OCI-LY3 (cell line): ENCODE results near the gene C3orf20.

Experiments
- H2AFZ ChIP-seq: fragments of 200-600, 300-600 bp; shearing (Covaris generic); 2 replicates; pipeline ENCODE4 v1.6.0; 2014; ENCODE audit warnings: antibody characterized with exemption, low read depth, low read length
- H3K27ac ChIP-seq: fragments of 200-600, 300-600 bp; sonication (generic); 2 replicates; pipeline ENCODE4 v1.5.1; 2014; ENCODE audit warnings: mild to moderate bottlenecking, low read length, moderate library complexity, mixed read lengths
- H3K27me3 ChIP-seq: fragments of 200-600, 300-600 bp; sonication (generic); 2 replicates; pipeline ENCODE4 v1.6.1; 2014; ENCODE audit warnings: low read depth, low read length, mixed read lengths
- H3K36me3 ChIP-seq: fragments of 200-600, 300-600 bp; sonication (generic); replicated peaks from 2 replicates; pipeline ENCODE3; 2014; ENCODE audit warnings: low read depth, low read length, mixed read lengths
- H3K4me1 ChIP-seq: fragments of 300-600, 200-600 bp; sonication (generic); 2 replicates; pipeline ENCODE4 v1.6.1; 2014; ENCODE audit warnings: low read length, mixed read lengths
- H3K4me2 ChIP-seq: fragments of 200-600, 300-600 bp; sonication (generic); 2 replicates; pipeline ENCODE4 v1.6.1; 2014; ENCODE audit warnings: low read length, mixed read lengths
- H3K4me3 ChIP-seq: fragments of 300-600, 200-600 bp; sonication (generic); 2 replicates; pipeline ENCODE4 v1.5.1; 2014; ENCODE audit warnings: antibody characterized with exemption, mild to moderate bottlenecking, low read length, moderate library complexity
- H3K79me2 ChIP-seq: fragments of 300-600, 200-600 bp; shearing (Covaris generic); 2 replicates; pipeline ENCODE4 v1.6.1; 2014; ENCODE audit warnings: mild to moderate bottlenecking, low read length, mixed read lengths
- H3K9ac ChIP-seq: fragments of 300-600, 200-600 bp; shearing (Covaris generic); 2 replicates; pipeline ENCODE4 v1.6.0; 2014; ENCODE audit warnings: mild to moderate bottlenecking, low read length, moderate library complexity
- H3K9me3 ChIP-seq: fragments of 200-600, 300-600 bp; shearing (Covaris generic); 2 replicates; pipeline ENCODE4 v1.6.1; 2014; ENCODE audit warnings: low read length, mixed read lengths; ENCODE audit not compliant: insufficient read depth
- H4K20me1 ChIP-seq: fragments of 200-600, 300-600 bp; sonication (generic); 2 replicates; pipeline ENCODE4 v1.6.1; 2016; ENCODE audit warnings: low read length, mixed read lengths; ENCODE audit not compliant: insufficient read depth
- CTCF ChIP-seq: fragments of 200-600, 300-600 bp; sonication (generic); IDR thresholded peaks from 2 replicates; pipeline ENCODE4 v1.5.1; 2014; ENCODE audit warnings: antibody characterized with exemption, low read length, low read depth
- EZH2phosphoT487 ChIP-seq: fragments of 200-600 bp; shearing (Covaris generic); IDR thresholded peaks from 2 replicates; pipeline ENCODE4 v1.6.1; 2018; ENCODE audit warnings: antibody characterized with exemption, mixed run types, low read depth

Gene C3orf20

GRCh38 chr3:14802381-14802731 lies 127.4 kb downstream of the C3orf20 start:
- H3K9me3 ChIP-seq: no peaks in the 10 kb centered on the region
- TF ChIP-seq EZH2phosphoT487: no peak
- no peak for TF ChIP-seq CTCF
- H2AFZ ChIP-seq: no peak overlapping the region
- no peak overlapping the region for H3K4me3 ChIP-seq
- H3K4me2 ChIP-seq: no peak overlapping the region
- H3K27ac ChIP-seq: no peak overlapping the region
- H3K27me3 ChIP-seq: peaks cover 63% of the 10 kb centered on the region
- no peaks in the 10 kb centered on the region for H4K20me1 ChIP-seq
- no peak overlapping the region for H3K9ac ChIP-seq
- no peaks in the 10 kb centered on the region for H3K36me3 ChIP-seq
- peaks cover 5% of the 10 kb centered on the region for H3K4me1 ChIP-seq
- H3K79me2 ChIP-seq: no peaks in the 10 kb centered on the region

DNA sequence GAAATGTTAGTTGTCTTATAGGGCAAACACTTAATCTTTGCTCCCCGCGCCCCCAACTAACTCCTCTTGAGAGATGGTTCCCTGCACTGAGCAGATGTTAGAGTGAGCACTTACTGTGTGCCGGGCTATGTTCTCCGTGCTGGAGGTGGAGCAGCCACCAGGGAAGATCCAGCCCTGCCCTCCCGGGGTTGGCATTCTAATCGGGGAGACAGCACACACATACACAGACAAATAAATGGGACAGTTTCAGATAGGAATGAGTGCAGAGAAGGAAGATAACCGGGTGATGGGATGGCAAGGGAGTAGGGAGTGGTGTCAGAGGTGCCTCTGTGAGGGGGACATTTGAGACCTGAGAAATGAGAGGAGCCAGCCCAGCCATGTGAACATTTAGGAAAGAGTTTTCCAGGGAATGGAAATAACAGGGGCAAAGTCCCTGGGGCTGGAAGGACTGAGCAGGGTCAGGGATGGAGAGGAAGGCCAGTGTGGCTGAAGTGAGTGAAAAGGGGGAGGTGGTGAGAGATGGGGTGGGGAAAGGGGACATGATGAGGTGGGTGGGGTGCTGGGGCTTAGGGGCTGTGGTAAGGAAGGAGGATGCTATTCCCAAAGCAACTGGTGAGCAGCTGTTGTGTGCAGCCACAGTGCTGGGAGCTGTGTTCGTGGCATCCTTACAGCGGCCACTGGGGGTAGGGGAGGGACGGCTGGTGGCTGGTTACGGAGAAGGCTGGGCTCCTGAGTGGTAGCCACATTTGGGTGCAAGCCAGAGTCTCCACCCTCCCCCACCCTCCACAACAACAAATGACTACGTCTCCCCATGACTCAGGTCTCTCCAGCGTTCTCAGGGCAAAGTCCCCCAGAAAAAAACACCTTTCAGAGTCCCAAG lies 128.4 kb downstream of the C3orf20 start:
- Histone ChIP-seq H3K36me3 (no peaks in the 10 kb centered on the region), H3K4me3 (no peak overlapping the region), H3K4me1 (peaks cover 5% of the 10 kb centered on the region), H4K20me1 (no peaks in the 10 kb centered on the region), H3K79me2 (no peaks in the 10 kb centered on the region), H2AFZ (no peak overlapping the region), H3K27ac (no peak overlapping the region), H3K9ac (no peak overlapping the region), H3K9me3 (no peaks in the 10 kb centered on the region), H3K27me3 (peaks cover 59% of the 10 kb centered on the region), H3K4me2 (no peak overlapping the region)
- no peak for TF ChIP-seq EZH2phosphoT487
- no peak for TF ChIP-seq CTCF

- TF ChIP-seq EZH2phosphoT487: no peak
- no peak for TF ChIP-seq CTCF
- Histone ChIP-seq H3K9me3 (no peaks in the 10 kb centered on the region), H3K27me3 (peaks cover 59% of the 10 kb centered on the region), H3K79me2 (no peaks in the 10 kb centered on the region), H3K36me3 (no peaks in the 10 kb centered on the region), H2AFZ (no peak overlapping the region), H3K4me1 (peaks cover 5% of the 10 kb centered on the region), H3K27ac (no peak overlapping the region), H3K4me2 (no peak overlapping the region), H3K9ac (no peak overlapping the region), H3K4me3 (no peak overlapping the region), H4K20me1 (no peaks in the 10 kb centered on the region)
Measured at GRCh38 chr3:14803981-14804834, 129.3 kb downstream of the C3orf20 start.
